H1 (cell line): ENCODE measurements around the gene SPAG17.

Experiments used
- ATF3 ChIP-seq: IDR thresholded peaks from 2 replicates; pipeline ENCODE4 v1.6.1; 2011; ENCODE audit warnings: low read depth, mild to moderate bottlenecking, low read length; ENCODE audit not compliant: insufficient read depth
- BRCA1 ChIP-seq: IDR thresholded peaks from 2 replicates; pipeline ENCODE4 v1.6.1; 2012; ENCODE audit warnings: low read depth, low read length, improper control_type of control experiment
- CTCF ChIP-seq, 3 experiments: IDR thresholded peaks; 1 replicate in 2 of 3; 2 replicates in 1 of 3; pipeline versions ENCODE4 v1.5.1 to v1.6.1; 2011; ENCODE audit warnings: low read length in 3 of 3, mild to moderate bottlenecking in 3 of 3, inconsistent platforms in 2 of 3, low read depth in 1 of 3, moderate library complexity in 1 of 3; ENCODE audit not compliant: insufficient read depth in 1 of 3; ENCODE audit errors: control extremely low read depth in 1 of 3
- EP300 ChIP-seq, 2 experiments: IDR thresholded peaks; 1 replicate in 1 of 2; 2 replicates in 1 of 2; pipeline ENCODE4 v1.6.1; 2011 to 2012; ENCODE audit warnings: low read depth in 2 of 2, low read length in 2 of 2, mild to moderate bottlenecking in 2 of 2, borderline replicate concordance in 1 of 2, inconsistent platforms in 1 of 2, moderate library complexity in 1 of 2
- HDAC6 ChIP-seq: IDR thresholded peaks from one replicate; pipeline ENCODE4 v1.7.1; 2012; ENCODE audit warnings: low read depth, mild to moderate bottlenecking, inconsistent platforms, low read length, moderate library complexity
- KDM1A ChIP-seq: fragments of 200-600, 300-600 bp; sonication (generic); IDR thresholded peaks from 2 replicates; pipeline ENCODE4 v1.7.1; 2016; ENCODE audit warnings: mild to moderate bottlenecking, low read length, borderline replicate concordance
- NRF1 ChIP-seq: IDR thresholded peaks from 2 replicates; pipeline ENCODE4 v1.6.1; 2011; ENCODE audit warnings: mild to moderate bottlenecking, low read depth, low read length, improper control_type of control experiment
- POLR2A ChIP-seq, 2 experiments: IDR thresholded peaks; 1 replicate in 1 of 2; 2 replicates in 1 of 2; pipeline ENCODE4 v1.6.1; 2011; ENCODE audit warnings: low read depth in 2 of 2, low read length in 2 of 2, mild to moderate bottlenecking in 2 of 2; ENCODE audit errors: control extremely low read depth in 1 of 2
- RFX5 ChIP-seq: IDR thresholded peaks from 2 replicates; pipeline ENCODE4 v1.6.1; 2011; ENCODE audit warnings: low read depth, low read length, improper control_type of control experiment, borderline replicate concordance
- SP2 ChIP-seq: IDR thresholded peaks from 2 replicates; pipeline ENCODE4 v1.6.1; 2012; ENCODE audit warnings: mild to moderate bottlenecking, low read length, inconsistent platforms

GRCh38 chr1:118004312-118004711 lies 180.7 kb downstream of the SPAG17 start:
- TF ChIP-seq CTCF (IDR thresholded peaks at IDR 0.05; ENCODE audit: control extremely low read depth in 1 of 3, insufficient read depth in 1 of 3, low read depth in 1 of 3, low read length in 3 of 3) (no peak), NRF1 (no peak), SP2 (no peak), HDAC6 (no peak), KDM1A (no peak), EP300 (IDR thresholded peaks at IDR 0.05; ENCODE audit: borderline replicate concordance in 1 of 2, low read depth in 2 of 2, low read length in 2 of 2) (no peak), RFX5 (no peak), POLR2A (IDR thresholded peaks at IDR 0.05; ENCODE audit: control extremely low read depth in 1 of 2, low read depth in 2 of 2, low read length in 2 of 2) (no peak), BRCA1 (no peak), ATF3 (no peak)
